ENCODE results near the gene TASP1.

- TF ChIP-seq POLR2A (IDR thresholded peaks at IDR 0.05), result no peak
- TF ChIP-seq CTCF (IDR thresholded peaks at IDR 0.05), result no peak
Observed at GRCh38 chr20:13353261-13353945, 285.3 kb downstream of the TASP1 start.
